Body of pancreas (tissue), 4 donors: ENCODE data around the gene EIF5A. TPM values are rescaled to one million over a fixed set of nuclear protein-coding genes. Genes with fewer than 3 reads are reported as not detected.
"Not testable (repeated sequence)": the region's sequence is repeated elsewhere in the genome, so short reads cannot be mapped to it uniquely, and the experiment has no call there.

Experiments
- ATAC-seq: fragments of 150-250 bp; one replicate; pipeline ENCODE4 v1.9.1; 2016
- DNase-seq, 4 donors: peaks; one replicate each; pipeline ENCODE4 v3.0.0-alpha.2; 2019
- H3K27ac ChIP-seq, 4 donors: fragments of 200-600 bp; sonication (generic); 1 replicate in 3 of 4; 2 replicates in 1 of 4; pipeline versions ENCODE4 v1.5.1 to v1.6.1; 2016 to 2019; ENCODE audit warnings: mild to moderate bottlenecking in 1 of 4, mixed read lengths in 1 of 4, moderate library complexity in 1 of 4
- H3K27me3 ChIP-seq, 2 donors: fragments of 200-600 bp; sonication (generic); one replicate each; pipeline ENCODE4 v1.6.0; 2016; ENCODE audit warnings: mild to moderate bottlenecking in 1 of 2
- H3K36me3 ChIP-seq, 2 donors: fragments of 200-600 bp; sonication (generic); replicated peaks in 1 of 2; 2 replicates each; pipeline ENCODE4 v1.5.1; 2016; ENCODE audit warnings: low read depth in 2 of 2; ENCODE audit not compliant: insufficient read depth in 1 of 2
- H3K4me1 ChIP-seq: fragments of 200-600 bp; sonication (generic); one replicate; pipeline ENCODE4 v1.6.0; 2016
- H3K4me3 ChIP-seq, 2 donors: fragments of 200-600 bp; sonication (generic); 1 replicate in 1 of 2; 2 replicates in 1 of 2; pipeline ENCODE4 v1.5.1; 2016 to 2019
- H3K9me3 ChIP-seq, 3 donors: fragments of 200-600 bp; sonication (generic); 1 replicate in 2 of 3; 2 replicates in 1 of 3; pipeline ENCODE4 v1.5.1; 2016
- POLR2A ChIP-seq, 3 donors: fragments of 450-650 bp; IDR thresholded peaks; one replicate each; pipeline ENCODE4 v1.6.1; 2016; ENCODE audit warnings: antibody characterized with exemption in 3 of 3, mild to moderate bottlenecking in 2 of 3
- WGBS, 2 donors: methylation state at CpG; one replicate each; pipeline ENCODE4 v1.1.5; 2017; 5-methylcytosine and 5-hydroxymethylcytosine counted together
- intact Hi-C: fragments of 100-400 bp; cut with DNase I; formaldehyde crosslinking; loops from one replicate; pipeline ENCODE4 v1.15.1; 2023
- total RNA-seq, 2 donors: library from RNA; depleted of rRNA; stranded (reverse); fragments of >200 nt; gene quantifications; one replicate each; pipeline ENCODE4 v1.1.0, GENCODE V29; 2016
- TF ChIP-seq, protein P1 (sequence below), 7 experiments: fragments of 450-650 bp in 4 of 7; fragments of 200-600 bp in 3 of 7; sonication (generic) in 3 of 7; IDR thresholded peaks; one replicate each; pipeline ENCODE4 v1.5.1; 2016 to 2019; ENCODE audit warnings: antibody characterized with exemption in 7 of 7

EIF5A gene
- total RNA-seq, 2 donors from 2014 or later = 97.0 to 134 TPM

DNA sequence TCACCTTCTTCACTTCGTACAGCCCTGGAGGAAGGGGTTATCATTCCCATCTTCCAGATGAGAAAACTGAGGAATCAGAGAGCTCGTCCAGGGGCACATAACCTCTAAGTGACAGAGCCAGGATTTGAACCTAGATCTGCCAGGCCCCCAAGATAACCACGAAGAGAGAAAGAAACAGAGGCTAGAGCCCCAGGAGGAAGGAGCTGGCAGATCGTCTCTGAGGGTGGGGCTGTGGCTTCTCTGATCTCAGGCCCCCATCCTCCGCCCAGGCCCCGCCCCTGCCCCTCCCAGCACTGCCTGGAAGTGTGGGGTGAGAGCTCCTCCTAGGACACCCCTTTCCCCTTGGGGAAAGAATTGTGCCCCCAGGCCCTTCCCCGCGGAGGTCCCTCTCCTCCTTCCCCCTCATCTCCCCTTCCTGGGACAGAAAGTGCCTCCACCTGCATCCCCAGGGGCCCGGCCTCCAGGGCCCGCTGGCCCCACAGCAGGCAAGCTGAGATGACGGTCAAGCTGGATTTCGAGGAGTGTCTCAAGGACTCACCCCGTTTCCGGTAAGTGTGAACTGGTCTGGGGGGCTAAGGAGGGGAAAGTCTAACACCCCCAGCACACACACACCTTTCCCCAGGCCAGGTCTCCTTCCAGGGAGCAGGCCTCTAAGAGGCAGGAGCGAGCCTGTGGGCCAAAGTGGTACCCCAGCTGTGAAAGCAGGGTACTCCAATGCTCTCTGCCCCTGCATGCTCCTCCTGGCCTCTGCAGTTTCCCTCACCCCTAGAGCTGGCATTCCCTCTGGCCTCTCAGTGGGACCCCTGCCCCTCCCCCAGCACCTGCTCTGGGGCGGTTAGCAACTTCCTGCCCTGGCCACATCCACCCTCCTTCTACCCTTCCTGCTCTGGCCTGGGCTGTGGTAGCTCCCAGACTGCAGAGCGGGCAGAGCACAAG is 29.1 kb downstream of the EIF5A start, which contains the start of gene ACAP1:
Gene ACAP1, plus strand, starts transcription at position 290 of the 936 bp plus-strand sequence. Its CDS starts 206 bp downstream, at position 496.
- WGBS, 2 donors = 33 to 47% methylated on average over 17 of the region's 17 CpGs
- no peak within 1 kb of the TSS for H3K27ac ChIP-seq
- no peaks in the 10 kb centered on the region for H3K4me1 ChIP-seq
- H3K36me3 ChIP-seq = no peaks in the 10 kb centered on the region
- no peak for ATAC-seq
- no peak for DNase-seq
- H3K9me3 ChIP-seq = no peaks in the 10 kb centered on the region
- intact Hi-C loops = no loop called here
- H3K4me3 ChIP-seq = no peak within 1 kb of the TSS
- TF ChIP-seq, protein P1, sequence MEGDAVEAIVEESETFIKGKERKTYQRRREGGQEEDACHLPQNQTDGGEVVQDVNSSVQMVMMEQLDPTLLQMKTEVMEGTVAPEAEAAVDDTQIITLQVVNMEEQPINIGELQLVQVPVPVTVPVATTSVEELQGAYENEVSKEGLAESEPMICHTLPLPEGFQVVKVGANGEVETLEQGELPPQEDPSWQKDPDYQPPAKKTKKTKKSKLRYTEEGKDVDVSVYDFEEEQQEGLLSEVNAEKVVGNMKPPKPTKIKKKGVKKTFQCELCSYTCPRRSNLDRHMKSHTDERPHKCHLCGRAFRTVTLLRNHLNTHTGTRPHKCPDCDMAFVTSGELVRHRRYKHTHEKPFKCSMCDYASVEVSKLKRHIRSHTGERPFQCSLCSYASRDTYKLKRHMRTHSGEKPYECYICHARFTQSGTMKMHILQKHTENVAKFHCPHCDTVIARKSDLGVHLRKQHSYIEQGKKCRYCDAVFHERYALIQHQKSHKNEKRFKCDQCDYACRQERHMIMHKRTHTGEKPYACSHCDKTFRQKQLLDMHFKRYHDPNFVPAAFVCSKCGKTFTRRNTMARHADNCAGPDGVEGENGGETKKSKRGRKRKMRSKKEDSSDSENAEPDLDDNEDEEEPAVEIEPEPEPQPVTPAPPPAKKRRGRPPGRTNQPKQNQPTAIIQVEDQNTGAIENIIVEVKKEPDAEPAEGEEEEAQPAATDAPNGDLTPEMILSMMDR (IDR thresholded peaks at IDR 0.05) = no peak
- no peak for TF ChIP-seq POLR2A (IDR thresholded peaks at IDR 0.05)
- H3K27me3 ChIP-seq = peaks cover 0 to 12% of the 10 kb centered on the region in 2 donors

DNA sequence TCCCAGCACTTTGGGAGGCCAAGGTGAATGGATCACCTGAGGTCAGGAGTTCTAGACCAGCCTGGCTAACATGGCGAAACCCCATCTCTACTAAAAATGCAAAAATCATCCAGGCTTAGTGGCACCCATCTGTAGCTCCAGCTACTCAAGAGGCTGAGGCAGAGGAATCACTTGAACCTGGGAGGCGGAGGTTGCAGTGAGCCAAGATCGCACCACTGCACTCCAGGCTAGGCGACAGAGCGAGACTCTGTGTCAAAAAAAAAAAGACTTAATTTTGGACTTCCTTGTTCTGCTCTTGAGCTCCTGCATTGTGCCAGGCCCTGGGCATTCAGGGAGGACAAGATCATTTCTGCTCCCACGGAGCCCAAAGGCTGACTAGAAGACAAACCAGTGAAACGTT is 30.2 kb downstream of the EIF5A start:
- H3K36me3 ChIP-seq, ATAC-seq, H3K4me3 ChIP-seq, H3K9me3 ChIP-seq, intact Hi-C loops, H3K4me1 ChIP-seq, DNase-seq, H3K27ac ChIP-seq: not testable (repeated sequence)
- H3K27me3 ChIP-seq = peaks cover 0 to 16% of the 10 kb centered on the region in 2 donors
- 63 to 68% methylated on average over 7 of the region's 7 CpGs for WGBS, 2 donors

DNA sequence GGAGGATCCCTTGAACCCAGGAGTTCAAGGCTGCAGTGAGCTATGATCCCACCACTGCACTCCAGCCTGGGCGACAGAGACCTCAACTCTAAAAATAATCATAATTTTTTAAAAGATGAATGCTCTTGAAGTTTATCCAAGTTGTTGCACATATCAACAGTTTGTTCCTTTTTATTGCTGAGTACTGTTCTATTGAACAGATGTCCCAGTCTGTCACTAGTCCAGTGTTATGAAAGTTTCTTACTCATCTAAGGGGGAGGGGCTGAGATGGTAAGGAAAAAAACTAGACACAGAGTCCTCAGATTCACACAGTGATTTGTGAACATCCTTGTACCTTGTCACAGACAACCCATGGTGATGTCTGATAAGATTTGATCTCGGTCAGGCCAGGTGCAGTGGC is 32.8 kb downstream of the EIF5A start:
- Histone ChIP-seq H3K27me3 (peaks cover 0 to 25% of the 10 kb centered on the region in 2 donors), H3K9me3 (no peaks in the 10 kb centered on the region), H3K36me3 (no peaks in the 10 kb centered on the region), H3K4me3 (no peak overlapping the region), H3K27ac (no peak overlapping the region), H3K4me1 (no peaks in the 10 kb centered on the region)
- WGBS, 2 donors = 41 to 56% methylated on average over 2 of the region's 2 CpGs
- ATAC-seq = no peak
- TF ChIP-seq, protein P1 (IDR thresholded peaks at IDR 0.05) = no peak
- no peak for TF ChIP-seq POLR2A (IDR thresholded peaks at IDR 0.05)
- intact Hi-C loops = loop anchor here (5.0 kb wide), 1 partner anchor 53 kb away; no protein-coding TSS in a partner anchor
- DNase-seq = no peak

DNA sequence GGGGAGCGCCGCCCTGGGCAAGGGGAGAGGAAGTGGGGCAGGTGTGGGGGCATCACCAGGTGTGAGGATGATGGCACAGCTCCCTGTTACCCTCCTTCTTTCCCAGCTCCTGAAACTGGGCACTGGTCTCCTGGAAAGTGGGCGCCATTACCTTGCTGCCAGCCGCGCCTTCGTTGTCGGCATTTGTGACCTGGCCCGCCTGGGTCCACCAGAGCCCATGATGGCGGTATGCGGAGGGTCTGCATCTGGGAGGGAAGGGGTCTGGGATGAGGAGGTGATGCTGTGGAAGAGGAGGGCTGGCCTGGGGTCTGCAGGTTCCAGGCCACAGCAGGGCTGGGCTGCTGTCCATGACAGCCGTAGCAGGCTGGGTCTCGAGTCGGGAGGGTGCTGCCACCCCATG is 34.4 kb downstream of the EIF5A start:
- Histone ChIP-seq H3K4me1 (no peaks in the 10 kb centered on the region), H3K36me3 (no peaks in the 10 kb centered on the region), H3K9me3 (no peaks in the 10 kb centered on the region), H3K4me3 (no peak overlapping the region), H3K27ac (no peak overlapping the region), H3K27me3 (peaks cover 0 to 25% of the 10 kb centered on the region in 2 donors)
- TF ChIP-seq, protein P1 (IDR thresholded peaks at IDR 0.05) = no peak
- no peak for TF ChIP-seq POLR2A (IDR thresholded peaks at IDR 0.05)
- no peak for DNase-seq
- intact Hi-C loops = loop anchor here (5.0 kb wide), 1 partner anchor 55 kb away; no protein-coding TSS in a partner anchor
- no peak for ATAC-seq
- WGBS, 2 donors = 85% methylated on average over 10 to 13 of the region's 13 CpGs

- WGBS, 2 donors = 48 to 52% methylated on average over 5 to 15 of the region's 15 CpGs
- Histone ChIP-seq H3K4me1 (peaks cover 8% of the 10 kb centered on the region), H3K4me3 (no peak overlapping the region), H3K9me3 (no peaks in the 10 kb centered on the region), H3K27me3 (peaks cover 0 to 25% of the 10 kb centered on the region in 2 donors), H3K27ac (no peak overlapping the region), H3K36me3 (no peaks in the 10 kb centered on the region)
- no peak for ATAC-seq
- intact Hi-C loops = loop anchor here (5.0 kb wide), 1 partner anchor 56 kb away; no protein-coding TSS in a partner anchor
- TF ChIP-seq, protein P1 (IDR thresholded peaks at IDR 0.05) = no peak
- no peak for TF ChIP-seq POLR2A (IDR thresholded peaks at IDR 0.05)
- DNase-seq = no peak
Observed at GRCh38 chr17:7343250-7343649, 35.8 kb downstream of the EIF5A start.
